Fibroblast of the aortic adventitia (primary cell): ENCODE results near the gene CHST12. TPM values are rescaled to one million over a fixed set of nuclear protein-coding genes. Genes with fewer than 3 reads are reported as not detected.
A peak's percentile ranks its signal among the peaks of the same experiment; 100 is the strongest.

Experiments used
- DNase-seq: peaks from one replicate; pipeline ENCODE4 v3.0.0-alpha.2; 2010; ENCODE audit warnings: low read depth
- H3K4me3 ChIP-seq: 2 replicates; pipeline ENCODE4 v1.5.1; 2011; ENCODE audit warnings: low read depth, mild to moderate bottlenecking, control low read depth, low read length, moderate library complexity
- CTCF ChIP-seq: IDR thresholded peaks from 2 replicates; pipeline ENCODE4 v1.5.1; 2011; ENCODE audit warnings: mild to moderate bottlenecking, low read length, control low read depth, inconsistent platforms; ENCODE audit not compliant: insufficient read depth
- total RNA-seq: library from RNA; depleted of rRNA; stranded (reverse); fragments of >200 nt; gene quantifications from 2 replicates; pipeline ENCODE4 v1.2.3, GENCODE V29; 2012; ENCODE audit warnings: low replicate concordance

CHST12 gene
- total RNA-seq, 1 donor, result 4.2 TPM

GRCh38 chr7:2393706-2394105 lies 9.7 kb upstream of the CHST12 start:
- DNase-seq, result peak; percentile 15
- TF ChIP-seq CTCF, result no peak
- H3K4me3 ChIP-seq, result no peak overlapping the region

GRCh38 chr7:2394566-2395082 lies 8.8 kb upstream of the CHST12 start:
- no peak for TF ChIP-seq CTCF
- DNase-seq, result no peak

GRCh38 chr7:2398506-2398905 lies 4.9 kb upstream of the CHST12 start:
- H3K4me3 ChIP-seq, result no peak overlapping the region
- DNase-seq, result no peak
- TF ChIP-seq CTCF, result no peak

More at GRCh38 chr7:2394566-2395082, 8.8 kb upstream of the CHST12 start:
- H3K4me3 ChIP-seq, result no peak overlapping the region

- DNase-seq, result peak; percentile 98
- TF ChIP-seq CTCF, result no peak
- H3K4me3 ChIP-seq, result peak overlapping the region; percentile 17
These were observed 3.4 kb upstream of the CHST12 start for GRCh38 chr7:2399848-2400587.

GRCh38 chr7:2402687-2403013 lies 761 bp upstream of the CHST12 start:
- peak overlapping the region; percentile 75 for H3K4me3 ChIP-seq
- no peak for DNase-seq
- TF ChIP-seq CTCF, result no peak

GRCh38 chr7:2403718-2404648 lies 572 bp downstream of the CHST12 start:
- peak; percentile 30 for DNase-seq
- peak; percentile 37 for TF ChIP-seq CTCF
- peak overlapping the region; percentile 77 for H3K4me3 ChIP-seq
